ENCODE data around the gene SIX1.

The SIX1 gene

DNA sequence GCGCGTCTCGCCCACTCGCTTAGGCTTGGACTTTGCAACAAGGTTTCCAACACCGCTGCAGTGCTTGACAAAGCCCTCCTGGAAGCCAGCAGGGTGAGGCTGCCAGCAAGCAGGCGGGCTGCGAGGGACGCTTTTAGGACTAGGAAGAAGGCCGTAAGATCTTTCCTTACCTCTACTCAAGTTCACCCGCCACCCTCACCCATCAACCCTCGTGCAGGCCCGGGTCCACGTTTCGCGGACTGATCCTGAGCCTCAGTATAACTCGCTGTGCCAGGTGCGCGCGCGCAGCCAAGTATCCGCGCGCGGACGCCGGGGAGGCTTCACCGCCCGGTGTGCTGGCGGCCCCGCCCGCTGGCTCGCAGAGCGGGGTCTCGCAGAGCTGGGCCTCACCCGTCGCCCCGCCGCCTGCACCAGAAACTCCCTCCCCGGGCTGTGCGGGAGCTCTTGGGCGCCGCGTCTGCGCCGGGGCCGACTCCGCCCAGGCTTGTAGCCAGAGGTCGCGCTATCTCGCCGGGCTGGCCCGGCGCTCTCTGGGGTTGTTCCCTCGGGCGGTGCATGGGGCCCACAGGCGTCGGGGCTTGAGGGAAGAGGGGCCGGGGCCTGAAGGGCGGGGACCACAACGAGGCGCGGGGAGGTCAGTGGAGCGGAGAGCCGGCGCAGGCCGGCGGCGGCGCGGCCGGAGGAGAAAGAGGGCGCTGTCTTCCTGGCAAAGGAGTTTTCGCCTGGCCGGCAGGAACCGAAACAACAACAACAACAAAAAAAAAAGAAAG lies 7.6 kb upstream of the SIX1 start:
- TF ChIP-seq, protein P1, sequence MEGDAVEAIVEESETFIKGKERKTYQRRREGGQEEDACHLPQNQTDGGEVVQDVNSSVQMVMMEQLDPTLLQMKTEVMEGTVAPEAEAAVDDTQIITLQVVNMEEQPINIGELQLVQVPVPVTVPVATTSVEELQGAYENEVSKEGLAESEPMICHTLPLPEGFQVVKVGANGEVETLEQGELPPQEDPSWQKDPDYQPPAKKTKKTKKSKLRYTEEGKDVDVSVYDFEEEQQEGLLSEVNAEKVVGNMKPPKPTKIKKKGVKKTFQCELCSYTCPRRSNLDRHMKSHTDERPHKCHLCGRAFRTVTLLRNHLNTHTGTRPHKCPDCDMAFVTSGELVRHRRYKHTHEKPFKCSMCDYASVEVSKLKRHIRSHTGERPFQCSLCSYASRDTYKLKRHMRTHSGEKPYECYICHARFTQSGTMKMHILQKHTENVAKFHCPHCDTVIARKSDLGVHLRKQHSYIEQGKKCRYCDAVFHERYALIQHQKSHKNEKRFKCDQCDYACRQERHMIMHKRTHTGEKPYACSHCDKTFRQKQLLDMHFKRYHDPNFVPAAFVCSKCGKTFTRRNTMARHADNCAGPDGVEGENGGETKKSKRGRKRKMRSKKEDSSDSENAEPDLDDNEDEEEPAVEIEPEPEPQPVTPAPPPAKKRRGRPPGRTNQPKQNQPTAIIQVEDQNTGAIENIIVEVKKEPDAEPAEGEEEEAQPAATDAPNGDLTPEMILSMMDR (conservative IDR thresholded peaks at IDR 0.05; ENCODE audit: control insufficient read depth, insufficient read depth, low read depth, low read length): peak; percentile 31
- peak overlapping the region; percentile 73 for H3K4me3 ChIP-seq (ENCODE audit: control insufficient read depth, low read depth, low read length)
- peak; percentile 69 for DNase-seq (ENCODE audit: low read depth)

GRCh38 chr14:60655898-60656685 lies 6.8 kb upstream of the SIX1 start:
- TF ChIP-seq, protein P1 (conservative IDR thresholded peaks at IDR 0.05; ENCODE audit: control insufficient read depth, insufficient read depth, low read depth, low read length): no peak
- H3K4me3 ChIP-seq (ENCODE audit: control insufficient read depth, low read depth, low read length): no peak overlapping the region
- DNase-seq (ENCODE audit: low read depth): no peak

DNA sequence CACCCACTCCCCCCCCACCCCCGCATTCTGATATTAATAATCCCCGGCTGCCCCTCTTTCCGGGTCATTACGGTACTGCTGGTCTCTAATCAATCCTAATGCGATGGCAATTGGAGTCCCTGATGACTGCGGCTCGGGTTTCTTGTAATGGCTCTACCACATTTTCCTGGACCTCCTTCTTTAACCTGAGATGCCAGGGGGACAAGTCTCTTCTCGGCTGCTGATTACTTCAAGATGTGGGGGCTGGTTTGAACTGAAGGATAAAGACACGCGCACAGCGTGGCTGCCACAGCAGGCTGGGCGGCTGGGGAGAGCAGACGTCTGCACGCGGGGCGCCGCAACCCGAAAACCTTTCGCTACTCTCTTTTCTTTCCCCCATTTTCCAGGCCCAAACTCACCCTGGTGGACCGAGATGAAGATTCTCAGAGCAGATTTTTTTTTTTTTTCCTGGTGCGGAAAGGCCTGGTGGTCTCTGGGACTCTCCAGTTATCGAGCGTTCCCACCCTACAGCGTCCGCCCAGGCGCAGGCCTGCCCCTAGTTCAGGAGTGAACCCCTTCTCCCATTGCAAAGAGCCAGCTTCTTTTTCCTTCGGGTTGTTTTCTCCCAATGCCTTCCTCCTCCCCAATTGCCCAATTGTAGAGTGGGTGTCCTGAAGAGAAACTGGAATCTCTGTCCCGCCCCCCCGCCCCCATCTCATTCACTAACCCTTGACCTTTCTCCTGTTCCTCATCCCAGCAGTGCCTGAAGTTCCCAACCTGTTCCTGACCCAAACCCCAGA lies 6.0 kb upstream of the SIX1 start:
- no peak for DNase-seq (ENCODE audit: low read depth)
- TF ChIP-seq, protein P1 (conservative IDR thresholded peaks at IDR 0.05; ENCODE audit: control insufficient read depth, insufficient read depth, low read depth, low read length): no peak
- no peak overlapping the region for H3K4me3 ChIP-seq (ENCODE audit: control insufficient read depth, low read depth, low read length)

GRCh38 chr14:60654334-60654821 lies 5.1 kb upstream of the SIX1 start:
- no peak overlapping the region for H3K4me3 ChIP-seq (ENCODE audit: control insufficient read depth, low read depth, low read length)
- TF ChIP-seq, protein P1 (conservative IDR thresholded peaks at IDR 0.05; ENCODE audit: control insufficient read depth, insufficient read depth, low read depth, low read length): no peak
- DNase-seq (ENCODE audit: low read depth): peak; percentile 69

DNA sequence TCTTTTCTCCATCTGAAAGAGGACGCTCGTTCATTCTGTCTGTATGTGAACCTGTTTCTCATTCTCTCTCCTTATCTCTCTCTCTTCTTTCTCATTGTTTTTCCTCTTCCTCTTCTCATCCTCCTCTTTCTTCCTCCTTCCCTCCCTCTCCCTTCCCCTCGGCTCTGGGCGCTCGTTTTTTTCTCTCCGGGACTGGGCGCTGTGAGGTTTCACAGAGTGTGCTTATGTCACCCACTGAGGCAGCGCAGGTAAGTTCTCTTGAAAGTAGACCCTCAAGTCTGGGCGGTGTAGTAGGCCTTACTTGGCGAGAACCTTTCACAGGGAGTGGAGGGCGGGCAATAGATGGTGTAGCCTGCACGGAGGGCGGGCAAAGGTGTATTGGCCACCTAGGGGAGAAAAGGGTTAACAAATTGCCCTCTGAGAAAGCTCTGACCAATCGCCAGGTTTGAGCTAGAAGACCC lies 4.5 kb upstream of the SIX1 start:
- no peak for DNase-seq (ENCODE audit: low read depth)
- TF ChIP-seq, protein P1 (conservative IDR thresholded peaks at IDR 0.05; ENCODE audit: control insufficient read depth, insufficient read depth, low read depth, low read length): no peak
- no peak overlapping the region for H3K4me3 ChIP-seq (ENCODE audit: control insufficient read depth, low read depth, low read length)

Data from fibroblast of mammary gland (primary cell).